Mucosa of rectum (tissue), 2 donors: ENCODE results near the gene ADAP1.

Source experiments
- H3K27ac ChIP-seq, 2 donors: one replicate each; pipeline ENCODE4 v1.7.0; 2013; ENCODE audit warnings: inconsistent platforms in 2 of 2, low read depth in 2 of 2, low read length in 2 of 2
- H3K27me3 ChIP-seq, 2 donors: one replicate each; pipeline ENCODE4 v1.7.0; 2013; ENCODE audit warnings: low read length in 2 of 2; ENCODE audit not compliant: control insufficient read depth in 2 of 2, insufficient read depth in 2 of 2
- H3K36me3 ChIP-seq, 2 donors: one replicate each; pipeline ENCODE4 v1.7.0; 2013; ENCODE audit warnings: low read length in 2 of 2; ENCODE audit not compliant: control insufficient read depth in 2 of 2, insufficient read depth in 2 of 2
- H3K4me1 ChIP-seq, 2 donors: one replicate each; pipeline ENCODE4 v1.7.0; 2013; ENCODE audit warnings: low read length in 2 of 2, mild to moderate bottlenecking in 1 of 2; ENCODE audit not compliant: control insufficient read depth in 2 of 2, insufficient read depth in 2 of 2
- H3K4me3 ChIP-seq, 2 donors: one replicate each; pipeline ENCODE4 v1.7.0; 2013; ENCODE audit warnings: low read length in 2 of 2
- H3K9ac ChIP-seq, 2 donors: one replicate each; pipeline ENCODE4 v1.7.0; 2013; ENCODE audit warnings: low read length in 2 of 2, low read depth in 1 of 2, mild to moderate bottlenecking in 1 of 2
- H3K9me3 ChIP-seq, 2 donors: one replicate each; pipeline ENCODE4 v1.7.0; 2013; ENCODE audit warnings: low read length in 2 of 2; ENCODE audit not compliant: control insufficient read depth in 2 of 2
- donor health status: healthy.
- donor health status: Normal muscosa, but diverticular disease.

Gene ADAP1

DNA sequence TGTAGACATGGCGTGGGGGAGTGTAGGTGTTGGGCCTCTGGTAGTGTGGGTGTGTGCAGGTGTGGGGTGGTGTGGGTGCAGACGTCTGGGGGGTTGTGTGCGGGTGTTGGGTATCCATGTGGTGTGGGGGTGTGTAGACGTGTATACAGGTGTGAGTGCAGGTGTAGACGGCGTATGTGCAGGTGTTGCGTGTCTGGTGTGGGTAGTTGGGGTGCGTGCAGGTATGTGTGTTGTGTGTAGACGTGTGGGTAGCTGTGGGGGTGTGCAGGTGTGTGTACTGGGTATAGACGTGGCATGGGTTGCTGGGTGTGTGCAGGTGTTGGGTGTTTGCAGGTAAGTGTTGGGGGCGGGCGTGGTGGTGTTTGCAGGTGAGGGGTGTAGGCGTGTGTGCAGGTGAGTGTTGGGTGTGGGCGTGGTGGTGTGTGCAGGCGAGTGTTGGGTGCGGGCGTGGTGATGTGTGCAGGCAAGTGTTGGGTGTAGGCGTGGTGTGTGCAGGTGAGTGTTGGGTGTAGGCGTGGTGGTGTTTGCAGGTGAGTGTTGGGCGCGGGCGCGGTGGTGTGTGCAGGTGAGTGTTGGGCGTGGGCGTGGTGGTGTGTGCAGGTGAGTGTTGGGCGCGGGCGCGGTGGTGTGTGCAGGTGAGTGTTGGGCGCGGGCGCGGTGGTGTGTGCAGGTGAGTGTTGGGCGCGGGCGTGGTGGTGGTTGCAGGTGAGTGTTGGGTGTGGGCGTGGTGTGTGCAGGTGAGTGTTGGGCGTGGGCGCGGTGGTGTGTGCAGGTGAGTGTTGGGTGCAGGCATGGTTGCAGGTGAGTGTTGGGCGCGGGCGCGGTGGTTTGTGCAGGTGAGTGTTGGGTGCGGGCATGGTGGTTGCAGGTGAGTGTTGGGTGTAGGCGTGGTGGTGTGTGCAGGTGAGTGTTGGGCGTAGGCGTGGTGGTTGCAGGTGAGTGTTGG, 61.6 kb downstream of the ADAP1 start:
- Histone ChIP-seq H3K36me3 (peaks cover 77 to 83% of the 10 kb centered on the region in 2 donors), H3K4me1 (no peaks in the 10 kb centered on the region), H3K9me3 (no peaks in the 10 kb centered on the region), H3K9ac (no peak overlapping the region), H3K27me3 (no peaks in the 10 kb centered on the region), H3K27ac (no peak overlapping the region), H3K4me3 (no peak overlapping the region)

- Histone ChIP-seq H3K9me3 (no peaks in the 10 kb centered on the region), H3K4me1 (no peaks in the 10 kb centered on the region), H3K27ac (no peak overlapping the region), H3K27me3 (no peaks in the 10 kb centered on the region), H3K9ac (no peak overlapping the region), H3K4me3 (no peak overlapping the region), H3K36me3 (peaks cover 77 to 86% of the 10 kb centered on the region in 2 donors)
Measured at GRCh38 chr7:891805-892204, 62.7 kb downstream of the ADAP1 start.

DNA sequence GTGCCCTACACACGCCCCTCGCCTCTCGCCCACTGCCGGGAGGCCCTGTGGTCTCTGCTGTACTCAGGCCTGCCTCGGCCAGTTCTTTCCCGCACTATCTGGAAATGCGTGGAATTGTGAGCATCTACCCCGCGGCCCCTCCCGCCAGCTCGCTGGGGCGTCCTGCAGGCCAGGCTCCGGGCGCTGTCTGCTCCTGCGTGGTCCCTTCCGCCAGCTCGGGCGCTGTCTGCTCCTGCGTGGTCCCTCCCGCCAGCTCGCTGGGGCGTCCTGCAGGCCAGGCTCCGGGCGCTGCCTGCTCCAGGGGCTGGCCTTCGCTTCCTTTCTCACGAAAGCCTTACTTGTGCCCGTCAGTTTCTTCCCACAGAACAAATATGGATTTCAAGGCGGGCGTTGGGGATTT, 63.2 kb downstream of the ADAP1 start:
- no peak overlapping the region for H3K27ac ChIP-seq
- no peaks in the 10 kb centered on the region for H3K27me3 ChIP-seq
- H3K9me3 ChIP-seq, result no peaks in the 10 kb centered on the region
- no peak overlapping the region for H3K9ac ChIP-seq
- H3K36me3 ChIP-seq, result peaks cover 74 to 85% of the 10 kb centered on the region in 2 donors
- no peaks in the 10 kb centered on the region for H3K4me1 ChIP-seq
- no peak overlapping the region for H3K4me3 ChIP-seq

- Histone ChIP-seq H3K36me3 (peaks cover 70 to 81% of the 10 kb centered on the region in 2 donors), H3K4me1 (no peaks in the 10 kb centered on the region), H3K9me3 (no peaks in the 10 kb centered on the region), H3K4me3 (no peak overlapping the region), H3K9ac (no peak overlapping the region), H3K27ac (no peak overlapping the region), H3K27me3 (no peaks in the 10 kb centered on the region)
Measured at GRCh38 chr7:890868-891267, 63.6 kb downstream of the ADAP1 start.

GRCh38 chr7:889391-889790, 65.1 kb downstream of the ADAP1 start:
- Histone ChIP-seq H3K9ac (no peak overlapping the region), H3K27me3 (no peaks in the 10 kb centered on the region), H3K36me3 (peaks cover 55 to 69% of the 10 kb centered on the region in 2 donors), H3K27ac (no peak overlapping the region), H3K9me3 (no peaks in the 10 kb centered on the region), H3K4me1 (no peaks in the 10 kb centered on the region), H3K4me3 (no peak overlapping the region)

- no peaks in the 10 kb centered on the region for H3K27me3 ChIP-seq
- no peak overlapping the region for H3K9ac ChIP-seq
- H3K4me1 ChIP-seq, result no peaks in the 10 kb centered on the region
- peaks cover 51 to 65% of the 10 kb centered on the region in 2 donors for H3K36me3 ChIP-seq
- no peak overlapping the region for H3K27ac ChIP-seq
- no peak overlapping the region for H3K4me3 ChIP-seq
- H3K9me3 ChIP-seq, result no peaks in the 10 kb centered on the region
Measured at GRCh38 chr7:889025-889390, 65.5 kb downstream of the ADAP1 start.

DNA sequence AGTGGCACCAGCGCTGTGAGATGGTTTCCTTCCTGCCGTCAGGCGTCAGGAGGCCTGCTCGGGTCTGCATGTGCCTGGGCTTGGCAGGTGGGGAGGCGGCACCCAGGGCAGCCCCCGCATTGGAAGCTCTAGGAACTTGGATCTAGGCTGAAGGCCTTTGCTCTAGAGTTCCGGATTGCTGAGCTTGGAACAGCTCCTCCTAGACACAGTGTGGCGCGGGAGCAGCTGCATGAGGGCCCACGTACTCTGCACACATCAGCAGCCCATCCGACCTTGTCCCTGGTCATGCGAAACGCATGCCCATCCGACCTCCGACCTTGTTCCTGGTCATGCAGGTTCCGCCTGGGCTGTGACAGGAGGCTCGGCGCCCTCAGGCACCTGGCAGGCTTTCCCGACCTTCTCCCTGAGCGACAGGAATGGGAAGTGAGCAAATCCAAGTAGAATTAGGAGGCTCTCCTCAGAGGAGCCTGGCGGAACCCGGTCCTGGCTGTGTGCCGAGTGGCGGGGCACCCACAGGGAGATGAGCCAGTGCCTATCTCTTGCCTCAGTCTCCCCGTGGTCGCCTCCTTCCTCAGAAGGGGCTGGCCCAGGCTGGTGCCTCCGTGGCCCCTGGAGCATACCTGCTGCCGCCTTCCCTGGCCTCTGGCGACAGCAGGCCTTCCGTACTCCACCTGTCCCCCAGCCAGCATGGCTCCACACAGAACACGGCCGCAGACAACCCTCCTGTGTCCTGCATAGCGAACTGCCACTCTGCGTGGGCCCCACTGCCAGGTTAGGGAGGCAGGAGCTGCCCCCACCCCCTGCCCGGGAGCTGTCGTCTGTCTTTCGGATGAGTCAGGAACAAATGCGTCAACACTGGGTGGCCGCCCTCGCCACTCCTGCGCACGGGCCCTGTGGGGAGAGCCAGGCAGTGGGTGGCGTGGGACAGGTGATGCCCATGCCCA, 66.1 kb downstream of the ADAP1 start:
- no peaks in the 10 kb centered on the region for H3K9me3 ChIP-seq
- H3K36me3 ChIP-seq, result peaks cover 45 to 58% of the 10 kb centered on the region in 2 donors
- H3K27me3 ChIP-seq, result no peaks in the 10 kb centered on the region
- H3K9ac ChIP-seq, result no peak overlapping the region
- H3K27ac ChIP-seq, result no peak overlapping the region
- H3K4me1 ChIP-seq, result no peaks in the 10 kb centered on the region
- no peak overlapping the region for H3K4me3 ChIP-seq

GRCh38 chr7:887488-887820, 67.0 kb downstream of the ADAP1 start:
- no peaks in the 10 kb centered on the region for H3K4me1 ChIP-seq

GRCh38 chr7:886626-887487, 67.6 kb downstream of the ADAP1 start:
- H3K4me1 ChIP-seq, result no peaks in the 10 kb centered on the region
- peaks cover 37 to 49% of the 10 kb centered on the region in 2 donors for H3K36me3 ChIP-seq
- H3K27ac ChIP-seq, result no peak overlapping the region
- H3K4me3 ChIP-seq, result no peak overlapping the region
- H3K9me3 ChIP-seq, result no peaks in the 10 kb centered on the region
- H3K27me3 ChIP-seq, result no peaks in the 10 kb centered on the region
- no peak overlapping the region for H3K9ac ChIP-seq

More at GRCh38 chr7:887488-887820, 67.0 kb downstream of the ADAP1 start:
- Histone ChIP-seq H3K4me3 (no peak overlapping the region), H3K36me3 (peaks cover 43 to 54% of the 10 kb centered on the region in 2 donors), H3K9ac (no peak overlapping the region), H3K27ac (no peak overlapping the region), H3K27me3 (no peaks in the 10 kb centered on the region), H3K9me3 (no peaks in the 10 kb centered on the region)
